OCI-LY3 (cell line): ENCODE data around the gene ZCCHC2.
A peak's percentile ranks its signal among the peaks of the same experiment; 100 is the strongest.

Experiments
- H2AFZ ChIP-seq: fragments of 200-600, 300-600 bp; shearing (Covaris generic); 2 replicates; pipeline ENCODE4 v1.6.0; 2014; ENCODE audit warnings: antibody characterized with exemption, low read depth, low read length
- H3K27ac ChIP-seq: fragments of 200-600, 300-600 bp; sonication (generic); 2 replicates; pipeline ENCODE4 v1.5.1; 2014; ENCODE audit warnings: mild to moderate bottlenecking, low read length, moderate library complexity, mixed read lengths
- H3K27me3 ChIP-seq: fragments of 200-600, 300-600 bp; sonication (generic); 2 replicates; pipeline ENCODE4 v1.6.1; 2014; ENCODE audit warnings: low read depth, low read length, mixed read lengths
- H3K36me3 ChIP-seq: fragments of 200-600, 300-600 bp; sonication (generic); replicated peaks from 2 replicates; pipeline ENCODE3; 2014; ENCODE audit warnings: low read depth, low read length, mixed read lengths
- H3K4me1 ChIP-seq: fragments of 300-600, 200-600 bp; sonication (generic); 2 replicates; pipeline ENCODE4 v1.6.1; 2014; ENCODE audit warnings: low read length, mixed read lengths
- H3K4me2 ChIP-seq: fragments of 200-600, 300-600 bp; sonication (generic); 2 replicates; pipeline ENCODE4 v1.6.1; 2014; ENCODE audit warnings: low read length, mixed read lengths
- H3K4me3 ChIP-seq: fragments of 300-600, 200-600 bp; sonication (generic); 2 replicates; pipeline ENCODE4 v1.5.1; 2014; ENCODE audit warnings: antibody characterized with exemption, mild to moderate bottlenecking, low read length, moderate library complexity
- H3K79me2 ChIP-seq: fragments of 300-600, 200-600 bp; shearing (Covaris generic); 2 replicates; pipeline ENCODE4 v1.6.1; 2014; ENCODE audit warnings: mild to moderate bottlenecking, low read length, mixed read lengths
- H3K9ac ChIP-seq: fragments of 300-600, 200-600 bp; shearing (Covaris generic); 2 replicates; pipeline ENCODE4 v1.6.0; 2014; ENCODE audit warnings: mild to moderate bottlenecking, low read length, moderate library complexity
- H3K9me3 ChIP-seq: fragments of 200-600, 300-600 bp; shearing (Covaris generic); 2 replicates; pipeline ENCODE4 v1.6.1; 2014; ENCODE audit warnings: low read length, mixed read lengths; ENCODE audit not compliant: insufficient read depth
- H4K20me1 ChIP-seq: fragments of 200-600, 300-600 bp; sonication (generic); 2 replicates; pipeline ENCODE4 v1.6.1; 2016; ENCODE audit warnings: low read length, mixed read lengths; ENCODE audit not compliant: insufficient read depth
- CTCF ChIP-seq: fragments of 200-600, 300-600 bp; sonication (generic); IDR thresholded peaks from 2 replicates; pipeline ENCODE4 v1.5.1; 2014; ENCODE audit warnings: antibody characterized with exemption, low read length, low read depth
- EZH2phosphoT487 ChIP-seq: fragments of 200-600 bp; shearing (Covaris generic); IDR thresholded peaks from 2 replicates; pipeline ENCODE4 v1.6.1; 2018; ENCODE audit warnings: antibody characterized with exemption, mixed run types, low read depth

The ZCCHC2 gene

GRCh38 chr18:62505669-62506494 lies 16.9 kb upstream of the ZCCHC2 start:
- H3K9ac ChIP-seq, result peak overlapping the region; percentile 23; the same call in 1 of the 2 replicates
- no peak overlapping the region for H2AFZ ChIP-seq
- H3K36me3 ChIP-seq, result peaks cover 4% of the 10 kb centered on the region
- H3K27ac ChIP-seq, result peak overlapping the region; percentile 68
- H3K79me2 ChIP-seq, result no peaks in the 10 kb centered on the region
- peak overlapping the region; percentile 88 for H3K4me2 ChIP-seq
- TF ChIP-seq EZH2phosphoT487 (no peak), CTCF (no peak)
- H3K9me3 ChIP-seq, result no peaks in the 10 kb centered on the region; the same call in 1 of the 2 replicates
- peaks cover 22% of the 10 kb centered on the region for H3K4me1 ChIP-seq
- H3K4me3 ChIP-seq, result peak overlapping the region; percentile 66
- H4K20me1 ChIP-seq, result peaks cover 3% of the 10 kb centered on the region; the same call in 1 of the 2 replicates
- H3K27me3 ChIP-seq, result peaks cover 8% of the 10 kb centered on the region; the same call in 1 of the 2 replicates

DNA sequence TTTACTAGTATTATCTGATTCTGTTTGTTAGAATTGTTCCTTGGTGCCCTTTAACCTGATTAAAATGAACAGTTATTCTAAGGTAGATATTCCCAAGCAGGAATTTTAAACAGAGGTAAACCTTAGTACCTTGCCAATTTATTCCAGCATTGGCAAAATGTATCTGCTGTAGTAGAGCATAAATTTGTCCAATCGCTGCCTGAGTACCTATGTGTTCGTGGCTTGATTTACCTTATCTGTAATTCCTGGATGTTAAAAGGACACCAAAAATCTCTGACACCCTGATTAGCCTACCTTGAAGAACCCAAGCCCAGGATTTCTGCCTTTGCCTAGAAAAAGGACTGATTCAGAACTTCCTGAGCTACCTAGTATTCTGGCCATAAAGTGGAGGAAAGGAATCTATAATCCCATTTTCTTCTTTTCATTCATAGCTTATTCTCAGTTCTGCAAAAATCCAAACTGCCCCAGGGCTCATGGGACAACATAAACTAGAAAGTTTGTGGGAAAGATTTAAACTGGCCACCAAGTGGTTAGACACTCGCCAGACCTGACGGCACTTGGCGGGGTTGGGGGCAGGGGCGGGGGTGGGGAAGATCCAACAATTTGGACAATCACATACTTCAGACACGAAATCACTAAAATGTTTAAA lies 16.2 kb upstream of the ZCCHC2 start:
- peak overlapping the region; percentile 66 for H3K4me3 ChIP-seq
- H2AFZ ChIP-seq, result no peak overlapping the region
- H3K27me3 ChIP-seq, result peaks cover 4% of the 10 kb centered on the region; the same call in 1 of the 2 replicates
- peaks cover 3% of the 10 kb centered on the region; the same call in 1 of the 2 replicates for H4K20me1 ChIP-seq
- TF ChIP-seq CTCF (no peak), EZH2phosphoT487 (no peak)
- H3K9ac ChIP-seq, result peak overlapping the region; percentile 9; the same call in 1 of the 2 replicates
- peak overlapping the region; percentile 9; the same call in 1 of the 2 replicates for H3K27ac ChIP-seq
- H3K9me3 ChIP-seq, result peaks cover 3% of the 10 kb centered on the region
- H3K4me2 ChIP-seq, result peak overlapping the region; percentile 88
- H3K36me3 ChIP-seq, result peaks cover 6% of the 10 kb centered on the region
- H3K79me2 ChIP-seq, result no peaks in the 10 kb centered on the region
- peaks cover 22% of the 10 kb centered on the region for H3K4me1 ChIP-seq

GRCh38 chr18:62509779-62510178 lies 13.0 kb upstream of the ZCCHC2 start:
- no peak overlapping the region for H3K27ac ChIP-seq
- peaks cover 4% of the 10 kb centered on the region; the same call in 1 of the 2 replicates for H3K27me3 ChIP-seq
- no peak overlapping the region for H2AFZ ChIP-seq
- peaks cover 31% of the 10 kb centered on the region for H3K9me3 ChIP-seq
- peaks cover 3% of the 10 kb centered on the region; the same call in 1 of the 2 replicates for H4K20me1 ChIP-seq
- H3K4me1 ChIP-seq, result peaks cover 22% of the 10 kb centered on the region
- H3K4me2 ChIP-seq, result no peak overlapping the region
- no peaks in the 10 kb centered on the region for H3K79me2 ChIP-seq
- H3K9ac ChIP-seq, result no peak overlapping the region
- no peak overlapping the region for H3K4me3 ChIP-seq
- peaks cover 23% of the 10 kb centered on the region for H3K36me3 ChIP-seq
- TF ChIP-seq CTCF (no peak), EZH2phosphoT487 (no peak)

DNA sequence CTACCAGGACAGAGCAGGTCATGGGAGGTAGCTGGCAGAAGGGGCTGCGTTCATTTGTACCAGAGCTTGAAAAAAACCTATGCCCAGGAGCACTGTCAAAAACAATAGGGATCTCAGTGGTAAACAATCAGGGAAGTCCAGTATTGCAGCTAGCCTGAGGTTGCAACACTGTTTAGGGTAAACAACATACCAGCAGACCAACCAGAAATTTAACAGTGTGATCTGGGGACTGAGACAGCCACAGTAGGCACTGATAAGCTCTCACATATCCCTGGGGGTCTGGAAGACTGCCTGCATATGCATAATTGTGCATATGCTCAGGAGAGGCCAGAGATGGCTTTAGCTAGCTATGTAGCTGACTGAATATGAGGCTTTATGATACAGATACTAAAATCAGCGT lies 12.0 kb upstream of the ZCCHC2 start:
- peaks cover 2% of the 10 kb centered on the region; the same call in 1 of the 2 replicates for H4K20me1 ChIP-seq
- H2AFZ ChIP-seq, result no peak overlapping the region
- no peak overlapping the region for H3K27ac ChIP-seq
- peaks cover 4% of the 10 kb centered on the region; the same call in 1 of the 2 replicates for H3K27me3 ChIP-seq
- no peak overlapping the region for H3K9ac ChIP-seq
- H3K9me3 ChIP-seq, result peaks cover 33% of the 10 kb centered on the region
- no peak overlapping the region for H3K4me3 ChIP-seq
- no peaks in the 10 kb centered on the region for H3K79me2 ChIP-seq
- no peak overlapping the region for H3K4me2 ChIP-seq
- peaks cover 13% of the 10 kb centered on the region for H3K4me1 ChIP-seq
- no peak for TF ChIP-seq CTCF
- TF ChIP-seq EZH2phosphoT487, result no peak
- H3K36me3 ChIP-seq, result peaks cover 26% of the 10 kb centered on the region
